SK-N-SH (cell line): ENCODE data around the gene PLAC1. TPM values are rescaled to one million over a fixed set of nuclear protein-coding genes. Genes with fewer than 3 reads are reported as not detected.

Experiments used
- CTCF ChIA-PET: fragments of 300-600, 350-600 bp; formaldehyde crosslinking; extraction: SDS; loops from one replicate; lab custom pipeline; 2021; lab: Yijun Ruan, JAX
- POLR2A ChIA-PET: fragments of 350-600 bp; sonication (Branson Sonifier 250); formaldehyde crosslinking; extraction: SDS; loops from one replicate; lab custom pipeline; 2020; ENCODE audit warnings: antibody characterized with exemption, inconsistent platforms; lab: Yijun Ruan, JAX
- DNase-seq: peaks from one replicate; pipeline ENCODE4 v3.0.0; 2012
- H2AFZ ChIP-seq: fragments of 200-600 bp; sonication (generic); 2 replicates; pipeline ENCODE4 v1.8.1; 2016; ENCODE audit warnings: antibody characterized with exemption, mild to moderate bottlenecking, low read depth
- H3F3A ChIP-seq: fragments of 200-600 bp; sonication (generic); replicated peaks from 2 replicates; pipeline ENCODE3; 2016; ENCODE audit warnings: antibody characterized with exemption, mild to moderate bottlenecking; ENCODE audit not compliant: insufficient read depth
- H3K27ac ChIP-seq, 2 experiments: fragments of 200-500 bp in 1 of 2; fragments of 200-600 bp in 1 of 2; sonication (Bioruptor generic) in 1 of 2; sonication (generic), shearing (Covaris generic) in 1 of 2; 2 replicates each; pipeline versions ENCODE4 v1.5.1 to v1.6.1; 2014 to 2016; ENCODE audit warnings: low read depth in 2 of 2, inconsistent platforms in 1 of 2, low read length in 1 of 2, mild to moderate bottlenecking in 1 of 2, mixed read lengths in 1 of 2
- H3K27me3 ChIP-seq: fragments of 200-600 bp; sonication (generic), shearing (Covaris generic); 2 replicates; pipeline ENCODE4 v1.6.1; 2016; ENCODE audit warnings: mixed run types; ENCODE audit not compliant: insufficient read depth
- H3K36me3 ChIP-seq, 2 experiments: fragments of 200-500 bp in 1 of 2; fragments of 200-600 bp in 1 of 2; sonication (Bioruptor generic) in 1 of 2; sonication (generic) in 1 of 2; replicated peaks in 1 of 2; 2 replicates each; pipeline versions ENCODE3 to v1.5.1; 2014 to 2016; ENCODE audit warnings: low read length in 1 of 2, mild to moderate bottlenecking in 1 of 2; ENCODE audit not compliant: insufficient read depth in 2 of 2, control insufficient read depth in 1 of 2
- H3K4me1 ChIP-seq, 2 experiments: fragments of 200-500 bp in 1 of 2; fragments of 200-600 bp in 1 of 2; sonication (Bioruptor generic) in 1 of 2; sonication (generic), shearing (Covaris generic) in 1 of 2; 2 replicates each; pipeline versions ENCODE4 v1.5.1 to v1.6.1; 2014 to 2016; ENCODE audit warnings: low read depth in 1 of 2, low read length in 1 of 2, mixed run types in 1 of 2; ENCODE audit not compliant: insufficient read depth in 2 of 2, control insufficient read depth in 1 of 2
- H3K4me2 ChIP-seq: fragments of 200-600 bp; sonication (generic), shearing (Covaris generic); 2 replicates; pipeline ENCODE4 v1.6.1; 2017; ENCODE audit warnings: mixed run types
- H3K4me3 ChIP-seq, 2 experiments: fragments of 200-500 bp in 1 of 2; fragments of 200-600 bp in 1 of 2; sonication (Bioruptor generic) in 1 of 2; sonication (generic), shearing (Covaris generic) in 1 of 2; 2 replicates each; pipeline versions ENCODE4 v1.5.1 to v1.8.1; 2014 to 2016; ENCODE audit warnings: low read depth in 2 of 2, inconsistent platforms in 1 of 2, low read length in 1 of 2, mild to moderate bottlenecking in 1 of 2, mixed read lengths in 1 of 2, moderate library complexity in 1 of 2
- H3K79me2 ChIP-seq: fragments of 200-600 bp; sonication (generic); 2 replicates; pipeline ENCODE4 v1.8.1; 2017; ENCODE audit warnings: mild to moderate bottlenecking; ENCODE audit not compliant: insufficient read depth
- H3K9ac ChIP-seq: fragments of 200-600 bp; sonication (generic); 2 replicates; pipeline ENCODE4 v1.6.1; 2017; ENCODE audit warnings: mixed run types
- H3K9me2 ChIP-seq: fragments of 200-600 bp; sonication (generic); 2 replicates; pipeline ENCODE4 v1.6.1; 2017; ENCODE audit warnings: mixed run types
- H3K9me3 ChIP-seq: fragments of 200-600 bp; sonication (generic); 2 replicates; pipeline ENCODE4 v1.6.1; 2017; ENCODE audit warnings: mixed run types, mild to moderate bottlenecking, moderate library complexity
- H4K20me1 ChIP-seq: fragments of 200-600 bp; sonication (generic); 2 replicates; pipeline ENCODE4 v1.6.1; 2017; ENCODE audit warnings: mild to moderate bottlenecking, mixed run types; ENCODE audit not compliant: insufficient read depth
- CHD2 ChIP-seq: fragments of 150-350 bp; IDR thresholded peaks from 2 replicates; pipeline ENCODE4 v1.6.1; 2018; ENCODE audit warnings: low read length; ENCODE audit not compliant: partially characterized antibody
- CTCF ChIP-seq: fragments of 200-600 bp; sonication (generic); IDR thresholded peaks from 2 replicates; pipeline ENCODE4 v1.6.1; 2017; ENCODE audit warnings: antibody characterized with exemption, mild to moderate bottlenecking, moderate library complexity
- EP300 ChIP-seq, 2 experiments: IDR thresholded peaks; 2 replicates each; pipeline versions ENCODE4 v1.4.0 to v1.6.1; 2012; ENCODE audit warnings: borderline replicate concordance in 1 of 2, low read depth in 1 of 2, low read length in 1 of 2
- EZH2phosphoT487 ChIP-seq: fragments of 200-600 bp; sonication (generic); IDR thresholded peaks from 2 replicates; pipeline ENCODE4 v1.6.1; 2017; ENCODE audit warnings: low read depth, mixed run types, mild to moderate bottlenecking, antibody characterized with exemption, moderate library complexity, borderline replicate concordance
- GABPA ChIP-seq: IDR thresholded peaks from 2 replicates; pipeline ENCODE4 v1.4.0; 2012; ENCODE audit warnings: low read depth, mild to moderate bottlenecking
- JUND ChIP-seq: IDR thresholded peaks from 2 replicates; pipeline ENCODE4 v1.4.0; 2012
- MAX ChIP-seq: IDR thresholded peaks from 2 replicates; pipeline ENCODE4 v1.4.0; 2012; ENCODE audit warnings: low read depth
- MXI1 ChIP-seq: IDR thresholded peaks from 2 replicates; pipeline ENCODE4 v1.6.1; 2012; ENCODE audit warnings: mild to moderate bottlenecking, low read depth, low read length, improper control_type of control experiment
- NRF1 ChIP-seq: IDR thresholded peaks from 2 replicates; pipeline ENCODE4 v1.6.1; 2012; ENCODE audit warnings: low read depth, mild to moderate bottlenecking, low read length
- POLR2AphosphoS5 ChIP-seq: IDR thresholded peaks from 2 replicates; pipeline ENCODE4 v1.6.1; 2012; ENCODE audit warnings: low read depth, low read length
- REST ChIP-seq: IDR thresholded peaks from 2 replicates; pipeline ENCODE4 v1.6.1; 2012; ENCODE audit warnings: mild to moderate bottlenecking, low read depth, low read length, moderate library complexity
- TEAD4 ChIP-seq: IDR thresholded peaks from 2 replicates; pipeline ENCODE4 v1.4.0; 2012; ENCODE audit warnings: mild to moderate bottlenecking, borderline replicate concordance; ENCODE audit not compliant: insufficient read depth
- USF2 ChIP-seq: fragments of 150-350 bp; IDR thresholded peaks from 2 replicates; pipeline ENCODE4 v1.6.1; 2017; ENCODE audit warnings: antibody characterized with exemption, low read length, low read depth, borderline replicate concordance
- YY1 ChIP-seq: IDR thresholded peaks from 2 replicates; pipeline ENCODE4 v1.4.0; 2012; ENCODE audit warnings: low read depth, mild to moderate bottlenecking
- WGBS: methylation state at CpG from one replicate; pipeline ENCODE4 v1.1.6; 2017; ENCODE audit warnings: low lambda C conversion rate; 5-methylcytosine and 5-hydroxymethylcytosine counted together
- polyA plus RNA-seq, 3 experiments: library from polyadenylated mRNA; depleted of rRNA; stranded (reverse); fragments of >200 nt; gene quantifications; 2 replicates each; pipeline ENCODE4 v1.2.3, GENCODE V29; 2012

PLAC1 gene
- polyA plus RNA-seq, 1 of the 3 experiments (the other 2 are of a cell fraction): 50.9 TPM

GRCh38 chrX:134542485-134542884, 115.8 kb downstream of the PLAC1 start (continued):
- TF ChIP-seq REST: no peak
- peak; percentile 57 for TF ChIP-seq POLR2AphosphoS5
- TF ChIP-seq NRF1: no peak
- TF ChIP-seq MXI1: no peak
- no peak for TF ChIP-seq GABPA
- TF ChIP-seq EP300 (IDR thresholded peaks at IDR 0.05; ENCODE audit: borderline replicate concordance in 1 of 2, low read depth in 1 of 2, low read length in 1 of 2): no peak
- no peak for TF ChIP-seq YY1
- TF ChIP-seq JUND: peak; percentile 47
- TF ChIP-seq, all 33 proteins: peak for 6

GRCh38 chrX:134541906-134542305, 116.4 kb downstream of the PLAC1 start:
- Histone ChIP-seq H3K27ac (peak overlapping the region; percentile 37 to 53; a peak in 2 of 4 replicates), H3K4me2 (no peak overlapping the region), H3K9me3 (no peaks in the 10 kb centered on the region), H3K4me3 (no peak overlapping the region), H3K9me2 (no peaks in the 10 kb centered on the region), H2AFZ (no peak overlapping the region), H4K20me1 (peaks cover 2% of the 10 kb centered on the region; the same call in 1 of the 2 replicates), H3F3A (peaks cover 41% of the 10 kb centered on the region), H3K9ac (no peak overlapping the region), H3K27me3 (no peaks in the 10 kb centered on the region), H3K36me3 (peaks cover 17 to 18% of the 10 kb centered on the region in 2 experiments), H3K79me2 (peaks cover 14% of the 10 kb centered on the region), H3K4me1 (peaks cover 0 to 9% of the 10 kb centered on the region in 2 experiments; a peak in 3 of 4 replicates)
- no peak for TF ChIP-seq CTCF
- TF ChIP-seq POLR2AphosphoS5: peak; percentile 6; the same call in 1 of the 2 replicates
- DNase-seq: no peak
- WGBS: 66% methylated on average over 3 of the region's 3 CpGs
- POLR2A ChIA-PET: no interaction called here
- CTCF ChIA-PET: interaction anchor here (1.5 kb wide), 1 partner anchor 21 kb away, joined by 4 read pairs; no protein-coding TSS in a partner anchor

GRCh38 chrX:134538316-134538715, 120.0 kb downstream of the PLAC1 start:
- H3K9me2 ChIP-seq: no peaks in the 10 kb centered on the region
- WGBS: 78% methylated on average over 5 of the region's 5 CpGs
- peaks cover 0 to 3% of the 10 kb centered on the region in 2 experiments; a peak in 3 of 4 replicates for H3K4me1 ChIP-seq
- DNase-seq: no peak
- POLR2A ChIA-PET: no interaction called here
- CTCF ChIA-PET: interaction anchor here (0.6 to 2.2 kb wide), 2 partner anchors 18 to 331 kb away, joined by 3 to 9 read pairs; no protein-coding TSS in a partner anchor
- no peaks in the 10 kb centered on the region for H3K27me3 ChIP-seq
- H3K4me2 ChIP-seq: no peak overlapping the region
- no peak overlapping the region for H3K9ac ChIP-seq
- peaks cover 31% of the 10 kb centered on the region for H3F3A ChIP-seq
- no peaks in the 10 kb centered on the region for H3K9me3 ChIP-seq
- no peak for TF ChIP-seq MXI1
- no peak for TF ChIP-seq MAX
- TF ChIP-seq NRF1: no peak
- TF ChIP-seq EZH2phosphoT487: no peak
- no peak for TF ChIP-seq EP300 (IDR thresholded peaks at IDR 0.05; ENCODE audit: borderline replicate concordance in 1 of 2, low read depth in 1 of 2, low read length in 1 of 2)
- no peak for TF ChIP-seq JUND
- TF ChIP-seq TEAD4: no peak
- no peak for TF ChIP-seq CHD2
- no peak for TF ChIP-seq USF2
- H3K79me2 ChIP-seq: no peaks in the 10 kb centered on the region
- peak overlapping the region in 1 of 2 experiments; percentile 84; a peak in 1 of 4 replicates for H3K27ac ChIP-seq
- H3K36me3 ChIP-seq: no peaks in the 10 kb centered on the region
- H4K20me1 ChIP-seq: no peaks in the 10 kb centered on the region
- H3K4me3 ChIP-seq: no peak overlapping the region
- no peak overlapping the region for H2AFZ ChIP-seq
